HCT116 (cell line): Measurements from ENCODE around the gene HSD17B12. TPM values are rescaled to one million over a fixed set of nuclear protein-coding genes. Genes with fewer than 3 reads are reported as not detected.

ENCODE experiments used
- ATAC-seq: fragments of 200-7000 bp; cut with Tn5 transposase; 2 replicates; pipeline ENCODE4 v1.9.1; 2020; ENCODE audit warnings: mild to moderate bottlenecking, moderate library complexity
- BruUV-seq: library from RNA; stranded (reverse); fragments of 400-500 nt; replicated peaks from 2 replicates; lab custom pipeline; 2021; lab: Mats Ljungman, UMichigan
- CTCF ChIA-PET: fragments of 300-600 bp; sonication (Branson Sonifier 250); formaldehyde crosslinking; loops from one replicate; lab custom pipeline; 2021; ENCODE audit warnings: antibody characterized with exemption; lab: Charles Lee
- POLR2A ChIA-PET: fragments of 300-600, 350-600 bp; sonication (Branson Sonifier 250); formaldehyde crosslinking; loops from one replicate; lab custom pipeline; 2021; ENCODE audit warnings: antibody characterized with exemption; lab: Charles Lee
- RAD21 ChIA-PET, 2 experiments: fragments of 300-600 bp; sonication (Branson Sonifier 250); formaldehyde crosslinking; loops; one replicate each; lab custom pipeline; 2023; ENCODE audit warnings: low total read pairs in 2 of 2; ENCODE audit not compliant: uncharacterized antibody in 2 of 2, unreplicated experiment in 2 of 2, low non-redundant PET in 1 of 2; lab: Charles Lee
- DNase-seq: peaks from one replicate; pipeline ENCODE4 v3.0.0-alpha.2; 2010; ENCODE audit warnings: low read depth, low spot score
- H2AFZ ChIP-seq: fragments of 200-600 bp; shearing (Covaris generic), sonication (generic); 2 replicates; pipeline ENCODE4 v1.6.1; 2017; ENCODE audit warnings: low read depth, mixed run types, mixed read lengths, antibody characterized with exemption, low read length; ENCODE audit not compliant: poor library complexity, severe bottlenecking
- H3K27ac ChIP-seq: 2 replicates; pipeline ENCODE4 v1.5.1; 2012; ENCODE audit warnings: low read depth, low read length
- H3K27me3 ChIP-seq: fragments of 200-600 bp; sonication (generic); 2 replicates; pipeline ENCODE4 v1.6.1; 2016; ENCODE audit warnings: mixed run types, low read length, mixed read lengths; ENCODE audit not compliant: insufficient read depth
- H3K36me3 ChIP-seq, 2 experiments: fragments of 200-500 bp in 1 of 2; fragments of 200-600 bp in 1 of 2; sonication (Bioruptor generic) in 1 of 2; sonication (generic) in 1 of 2; 2 replicates each; pipeline versions ENCODE4 v1.5.1 to v1.6.1; 2014 to 2016; ENCODE audit warnings: low read length in 2 of 2, inconsistent platforms in 1 of 2, mixed read lengths in 1 of 2, mixed run types in 1 of 2; ENCODE audit not compliant: insufficient read depth in 2 of 2, control insufficient read depth in 1 of 2
- H3K4me1 ChIP-seq, 2 experiments: fragments of 200-600 bp in 1 of 2; sonication (generic) in 1 of 2; 2 replicates each; pipeline versions ENCODE4 v1.5.1 to v1.6.1; 2012 to 2017; ENCODE audit warnings: low read length in 2 of 2, inconsistent platforms in 1 of 2, mild to moderate bottlenecking in 1 of 2, mixed read lengths in 1 of 2, mixed run types in 1 of 2, moderate library complexity in 1 of 2; ENCODE audit not compliant: insufficient read depth in 2 of 2, control insufficient read depth in 1 of 2
- H3K4me2 ChIP-seq: fragments of 200-600 bp; sonication (generic); 2 replicates; pipeline ENCODE4 v1.6.1; 2017; ENCODE audit warnings: mixed run types, low read length, mixed read lengths
- H3K4me3 ChIP-seq, 2 experiments: fragments of 200-600 bp in 1 of 2; sonication (generic) in 1 of 2; replicated peaks in 1 of 2; 2 replicates each; pipeline ENCODE4 v1.5.1; 2011 to 2016; ENCODE audit warnings: low read length in 2 of 2, control low read depth in 1 of 2, low read depth in 1 of 2, mild to moderate bottlenecking in 1 of 2, mixed read lengths in 1 of 2, mixed run types in 1 of 2
- H3K79me2 ChIP-seq: fragments of 200-600 bp; sonication (generic); 2 replicates; pipeline ENCODE4 v1.6.1; 2017; ENCODE audit warnings: mild to moderate bottlenecking, mixed run types, low read length, moderate library complexity, mixed read lengths; ENCODE audit not compliant: insufficient read depth
- H3K9ac ChIP-seq: fragments of 200-600 bp; sonication (generic); 2 replicates; pipeline ENCODE4 v1.6.1; 2016; ENCODE audit warnings: low read length, mixed read lengths
- H3K9me2 ChIP-seq: fragments of 200-600 bp; sonication (generic), shearing (Covaris generic); 2 replicates; pipeline ENCODE4 v1.6.1; 2017; ENCODE audit warnings: mixed run types, mild to moderate bottlenecking, moderate library complexity; ENCODE audit not compliant: insufficient read depth
- H3K9me3 ChIP-seq, 2 experiments: fragments of 200-500 bp in 1 of 2; fragments of 200-600 bp in 1 of 2; sonication (Bioruptor generic) in 1 of 2; sonication (generic) in 1 of 2; 2 replicates each; pipeline ENCODE4 v1.6.1; 2014 to 2017; ENCODE audit warnings: low read length in 2 of 2, mixed read lengths in 2 of 2, inconsistent platforms in 1 of 2, low read depth in 1 of 2, mild to moderate bottlenecking in 1 of 2, mixed run types in 1 of 2, moderate library complexity in 1 of 2; ENCODE audit not compliant: control insufficient read depth in 1 of 2, insufficient read depth in 1 of 2
- H4K20me1 ChIP-seq: fragments of 200-600 bp; sonication (generic), shearing (Covaris generic); 2 replicates; pipeline ENCODE4 v1.6.1; 2017; ENCODE audit warnings: mixed run types, mild to moderate bottlenecking, moderate library complexity; ENCODE audit not compliant: insufficient read depth
- CBX3 ChIP-seq: IDR thresholded peaks from 2 replicates; pipeline ENCODE4 v1.6.1; 2012; ENCODE audit warnings: low read depth
- CTCF ChIP-seq, 3 experiments: fragments of 200-600 bp in 1 of 3; sonication (generic) in 1 of 3; IDR thresholded peaks in 2 of 3; conservative IDR thresholded peaks in 1 of 3; 2 replicates each; pipeline ENCODE4 v1.5.1; 2012 to 2017; ENCODE audit warnings: low read depth in 2 of 3, low read length in 2 of 3, antibody characterized with exemption in 1 of 3, borderline replicate concordance in 1 of 3, control low read depth in 1 of 3, mild to moderate bottlenecking in 1 of 3, mixed read lengths in 1 of 3, mixed run types in 1 of 3, moderate library complexity in 1 of 3; ENCODE audit not compliant: insufficient read depth in 1 of 3
- EZH2 ChIP-seq: fragments of 200-600 bp; sonication (generic); IDR thresholded peaks from 2 replicates; pipeline ENCODE4 v1.6.1; 2017; ENCODE audit warnings: antibody characterized with exemption, mixed run types
- FOSL1 ChIP-seq: IDR thresholded peaks from 2 replicates; pipeline ENCODE4 v1.6.1; 2012; ENCODE audit warnings: low read depth
- JUND ChIP-seq: IDR thresholded peaks from 2 replicates; pipeline ENCODE4 v1.6.1; 2012
- MAX ChIP-seq: IDR thresholded peaks from 2 replicates; pipeline ENCODE4 v1.6.1; 2012
- RAD21 ChIP-seq: IDR thresholded peaks from 2 replicates; pipeline ENCODE4 v1.6.1; 2012; ENCODE audit warnings: low read depth, mild to moderate bottlenecking
- REST ChIP-seq: IDR thresholded peaks from 2 replicates; pipeline ENCODE4 v1.6.1; 2012; ENCODE audit warnings: low read depth
- SIN3A ChIP-seq: IDR thresholded peaks from 2 replicates; pipeline ENCODE4 v1.6.1; 2012; ENCODE audit warnings: low read depth
- SP1 ChIP-seq: IDR thresholded peaks from 2 replicates; pipeline ENCODE4 v1.6.1; 2012; ENCODE audit warnings: low read depth
- YY1 ChIP-seq: IDR thresholded peaks from 2 replicates; pipeline ENCODE4 v1.6.1; 2011; ENCODE audit warnings: low read length, low read depth, moderate library complexity, mild to moderate bottlenecking; ENCODE audit not compliant: insufficient replicate concordance; ENCODE audit errors: extremely low read depth
- ZBTB33 ChIP-seq: IDR thresholded peaks from 2 replicates; pipeline ENCODE4 v1.6.1; 2011; ENCODE audit warnings: mild to moderate bottlenecking, low read length, moderate library complexity; ENCODE audit not compliant: insufficient replicate concordance; ENCODE audit errors: extremely low read depth
- ZFX ChIP-seq: fragments of 450-650 bp; IDR thresholded peaks from 2 replicates; pipeline ENCODE4 v1.6.1; 2017
- intact Hi-C: fragments of 100-400 bp; cut with micrococcal nuclease; formaldehyde crosslinking; loops from 2 replicates; pipeline ENCODE4 v1.10.0; 2022
- total RNA-seq: library from RNA; stranded (reverse); gene quantifications from one replicate; pipeline ENCODE4 v1.2.1, GENCODE V29; 2021; ENCODE audit not compliant: unreplicated experiment

HSD17B12 gene
- total RNA-seq, 1 experiment from 2014 or later: 83.7 TPM

DNA sequence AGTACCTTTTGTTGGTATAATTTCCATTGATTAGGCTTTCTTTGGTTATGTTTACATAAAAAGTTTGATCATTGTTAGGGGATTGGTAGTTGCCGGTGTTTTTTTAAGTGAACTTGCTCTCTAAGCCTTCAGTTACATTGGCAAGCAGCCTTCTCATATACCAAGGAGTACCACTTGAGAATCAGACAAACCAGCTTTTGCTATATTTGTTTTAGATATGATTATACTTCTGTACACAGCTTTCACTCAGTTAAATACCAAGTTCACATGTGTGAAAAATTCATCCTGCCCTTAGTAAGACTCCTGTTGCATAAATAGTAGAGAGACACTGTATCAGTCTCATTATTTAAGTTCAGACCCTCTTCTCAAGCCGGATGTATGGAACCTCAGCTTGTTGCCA is 222.5 kb downstream of the HSD17B12 start:
- Histone ChIP-seq H2AFZ (no peak overlapping the region), H4K20me1 (no peaks in the 10 kb centered on the region), H3K27ac (no peak overlapping the region), H3K4me3 (no peak overlapping the region), H3K27me3 (no peaks in the 10 kb centered on the region), H3K4me2 (no peak overlapping the region), H3K79me2 (no peaks in the 10 kb centered on the region), H3K4me1 (no peaks in the 10 kb centered on the region)
- CTCF ChIA-PET: interaction anchor here (1.0 kb wide), 1 partner anchor 13 kb away, joined by 4 read pairs; no protein-coding TSS in a partner anchor
- POLR2A ChIA-PET: no interaction called here
- ATAC-seq (no peak), DNase-seq (no peak)
- TF ChIP-seq EZH2: no peak
- TF ChIP-seq CTCF (IDR thresholded peaks at IDR 0.05 in 2 of 3, conservative IDR thresholded peaks at IDR 0.05 in 1 of 3; ENCODE audit: borderline replicate concordance in 1 of 3, insufficient read depth in 1 of 3, low read depth in 2 of 3, low read length in 2 of 3): no peak
- TF ChIP-seq, all 23 proteins: peak for 0
- Histone ChIP-seq H3K9me3 (no peaks in the 10 kb centered on the region), H3K9ac (no peak overlapping the region), H3K36me3 (peaks cover 4 to 9% of the 10 kb centered on the region in 2 experiments; a peak in 3 of 4 replicates), H3K9me2 (no peaks in the 10 kb centered on the region)
- no TSS peak for BruUV-seq
- RAD21 ChIA-PET: no interaction called here
- intact Hi-C loops: no loop called here

DNA sequence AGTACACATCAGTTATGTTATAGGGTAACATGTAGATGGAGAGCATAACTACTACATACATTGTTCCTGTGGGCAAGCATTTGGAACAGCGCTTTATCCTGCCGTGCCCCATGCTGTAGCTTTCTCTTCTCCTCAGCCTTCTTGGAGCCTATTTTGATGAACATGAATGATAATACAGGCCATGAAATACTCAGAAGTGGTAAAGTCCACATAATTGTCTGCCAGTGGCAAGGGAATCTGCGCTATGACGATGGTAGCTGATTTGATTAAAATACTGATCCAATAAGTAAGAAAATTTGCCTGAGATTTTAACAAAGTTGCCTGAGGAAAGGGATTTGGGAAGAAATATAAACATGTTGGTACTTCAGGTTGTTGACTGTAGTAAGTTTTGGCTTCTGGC is 223.4 kb downstream of the HSD17B12 start:
- Histone ChIP-seq H3K27ac (no peak overlapping the region), H3K4me2 (no peak overlapping the region), H3K4me3 (no peak overlapping the region), H3K79me2 (no peaks in the 10 kb centered on the region), H3K9me2 (no peaks in the 10 kb centered on the region), H3K4me1 (no peaks in the 10 kb centered on the region), H3K36me3 (peaks cover 4 to 9% of the 10 kb centered on the region in 2 experiments; a peak in 3 of 4 replicates), H2AFZ (no peak overlapping the region), H3K9ac (no peak overlapping the region), H3K9me3 (no peaks in the 10 kb centered on the region), H4K20me1 (no peaks in the 10 kb centered on the region), H3K27me3 (no peaks in the 10 kb centered on the region)
- ChIA-PET POLR2A (no interaction called here), CTCF (interaction anchor here (1.0 kb wide), 1 partner anchor 14 kb away, joined by 4 read pairs; no protein-coding TSS in a partner anchor), RAD21 (no interaction called here)
- intact Hi-C loops: no loop called here
- DNase-seq: no peak
- no TSS peak for BruUV-seq
- no peak for ATAC-seq
- TF ChIP-seq SP1 (no peak), SIN3A (no peak), MAX (no peak), FOSL1 (no peak), RAD21 (no peak), ZBTB33 (no peak), REST (no peak), JUND (no peak), ZFX (no peak), YY1 (no peak), CBX3 (no peak)
